T-helper 2 cell treated with Interferon-gamma antibody and Interleukin-4, amounts not matched to agents 100 ng/mL and 5 ng/mL, for 36 hours (primary cell): ENCODE data around the gene AKAP9. TPM values are rescaled to one million over a fixed set of nuclear protein-coding genes. Genes with fewer than 3 reads are reported as not detected.
"Not testable (repeated sequence)": the region's sequence is repeated elsewhere in the genome, so short reads cannot be mapped to it uniquely, and the experiment has no call there.

Experiments
- intact Hi-C: fragments of 100-400 bp; cut with micrococcal nuclease; formaldehyde crosslinking; loops from one replicate; pipeline ENCODE4 v1.15.1; 2023
- total RNA-seq: library from RNA; stranded (reverse); gene quantifications from 2 replicates; pipeline ENCODE4 v1.2.3, GENCODE V29; 2022

Gene AKAP9
- total RNA-seq, 1 donor from 2014 or later = 46.8 TPM

DNA sequence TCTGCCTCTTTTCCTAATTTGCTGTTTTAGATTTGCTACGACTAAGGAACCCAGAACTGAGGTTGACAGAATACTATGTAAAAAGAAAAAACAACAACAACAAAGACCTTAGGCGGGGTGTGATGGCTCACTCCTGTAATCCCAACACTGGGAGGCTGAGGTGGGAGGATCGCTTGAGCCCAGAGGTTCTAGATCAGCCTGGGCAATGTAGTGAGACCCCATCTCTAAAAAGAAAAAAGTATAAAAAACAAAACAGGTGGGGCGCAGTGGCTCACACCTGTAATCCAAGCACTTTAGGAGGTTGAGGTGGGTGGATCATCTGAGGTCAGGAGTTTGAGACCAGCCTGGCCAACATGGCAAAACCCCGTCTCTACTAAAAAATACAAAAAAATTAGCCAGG is 4.3 kb downstream of the AKAP9 start:
- intact Hi-C loops = loop anchor here (5.0 kb wide), 1 partner anchor 1287 kb away; the partner anchor contains the start of gene VPS50

DNA sequence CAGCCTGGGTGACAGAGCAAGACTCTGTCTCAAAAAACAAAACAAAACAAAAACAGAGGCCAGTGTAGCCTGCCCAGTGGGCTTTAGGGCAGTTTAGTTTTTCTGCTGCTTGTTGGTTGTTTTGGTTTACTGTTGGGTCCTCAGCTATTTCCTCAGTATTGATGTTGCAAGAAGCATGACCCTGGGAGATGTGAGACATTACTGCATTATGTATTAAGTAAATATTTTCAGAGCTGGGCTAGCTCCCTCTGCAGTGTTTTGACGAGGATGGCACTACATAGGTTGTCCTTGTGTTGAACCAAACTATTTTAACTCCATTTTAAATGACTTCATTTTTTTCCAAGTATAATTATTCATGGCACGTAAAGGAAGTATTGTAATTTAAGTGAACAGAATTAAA is 4.8 kb downstream of the AKAP9 start:
- intact Hi-C loops = no loop called here

DNA sequence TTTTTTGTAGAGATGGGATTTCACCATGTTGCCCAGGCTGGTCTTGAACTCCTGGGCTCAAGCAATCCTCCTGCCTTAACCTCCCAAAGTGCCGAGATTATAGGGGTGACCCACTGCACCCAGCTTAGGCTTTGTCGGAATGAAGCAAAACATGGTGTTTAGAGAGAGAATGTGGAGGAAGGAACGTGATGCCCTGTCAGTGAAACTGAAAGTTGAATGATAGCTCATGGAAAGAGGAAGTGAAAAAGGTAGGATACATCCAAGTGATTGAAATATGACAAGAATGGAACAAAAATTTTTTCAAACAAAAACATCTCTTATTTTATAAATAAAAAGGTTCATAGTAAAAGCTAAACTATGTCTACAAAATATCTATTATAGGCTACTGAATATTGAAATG is 5.9 kb downstream of the AKAP9 start:
- intact Hi-C loops = no loop called here

DNA sequence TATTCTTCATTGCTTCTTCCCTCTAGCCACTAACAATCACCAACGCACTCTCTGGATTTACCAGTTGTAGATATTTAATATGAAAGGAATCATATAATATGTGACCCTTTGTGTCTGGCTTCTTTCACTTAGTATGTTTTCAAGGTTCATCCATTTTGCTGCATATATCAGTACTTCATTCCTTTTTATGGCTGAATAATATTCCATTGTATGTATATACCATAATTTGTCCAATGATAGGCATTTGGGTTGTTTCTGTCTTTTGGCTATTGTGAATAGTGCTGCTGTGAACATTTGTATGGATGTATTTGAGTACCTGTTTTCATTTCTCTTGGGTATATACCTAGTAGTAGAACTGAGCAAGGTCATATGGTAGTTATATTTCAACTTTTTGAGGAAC is 7.3 kb downstream of the AKAP9 start:
- intact Hi-C loops = no loop called here

DNA sequence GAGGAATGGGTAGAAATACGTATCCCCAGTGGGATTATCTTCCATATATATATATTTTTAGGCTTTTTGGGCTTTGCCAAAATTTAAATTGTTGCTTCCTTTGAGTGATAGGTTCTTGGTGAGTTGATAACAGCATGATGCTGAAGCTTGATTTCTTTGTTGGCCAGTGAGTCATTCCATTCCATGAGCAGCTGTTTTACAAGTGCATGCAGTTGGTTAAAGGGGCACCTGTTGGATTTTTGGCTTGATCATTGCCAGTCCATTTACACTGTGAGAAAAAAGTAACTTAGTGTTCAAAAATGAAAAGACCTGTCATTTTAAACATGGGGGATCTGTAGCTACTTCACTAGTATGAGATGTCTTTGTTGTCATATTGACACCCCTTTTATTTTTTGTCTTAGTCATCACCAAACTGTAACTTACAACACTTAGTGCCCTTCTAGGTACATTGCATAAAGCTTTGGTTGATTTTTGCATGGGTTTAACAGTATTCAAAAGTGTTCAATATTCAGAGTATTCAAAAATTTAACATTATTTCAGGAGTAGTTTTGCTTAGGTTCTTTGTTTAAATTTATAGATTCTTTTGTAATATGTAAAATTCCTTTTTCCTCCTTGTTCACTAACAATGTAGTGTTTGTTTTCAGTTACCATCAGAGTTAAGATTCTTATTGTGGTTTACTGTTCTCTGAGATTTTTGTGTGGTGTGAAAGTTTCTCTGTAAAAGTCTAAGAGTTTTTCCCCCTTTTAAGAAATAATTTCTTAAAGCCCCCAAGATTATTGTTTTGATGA is 8.8 kb downstream of the AKAP9 start:
- intact Hi-C loops = no loop called here

DNA sequence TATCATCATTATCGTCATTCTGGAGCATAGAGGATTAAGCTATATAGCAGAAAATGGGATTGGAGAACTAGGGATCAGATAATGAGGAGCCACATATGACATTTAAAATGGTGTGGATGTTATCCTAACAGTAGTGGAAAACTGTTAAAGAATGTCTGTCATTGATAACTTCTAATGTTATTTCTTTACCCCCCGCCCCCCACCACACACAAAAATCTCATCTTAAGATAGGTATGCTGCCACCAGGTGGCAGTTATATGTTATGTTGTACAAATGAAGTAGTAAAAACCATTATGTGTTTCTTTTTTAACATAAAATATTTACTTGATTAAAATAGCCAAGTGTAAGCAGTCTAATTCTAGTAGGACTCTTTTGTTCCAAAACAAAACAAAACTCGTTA is 13.0 kb downstream of the AKAP9 start:
- intact Hi-C loops = no loop called here

DNA sequence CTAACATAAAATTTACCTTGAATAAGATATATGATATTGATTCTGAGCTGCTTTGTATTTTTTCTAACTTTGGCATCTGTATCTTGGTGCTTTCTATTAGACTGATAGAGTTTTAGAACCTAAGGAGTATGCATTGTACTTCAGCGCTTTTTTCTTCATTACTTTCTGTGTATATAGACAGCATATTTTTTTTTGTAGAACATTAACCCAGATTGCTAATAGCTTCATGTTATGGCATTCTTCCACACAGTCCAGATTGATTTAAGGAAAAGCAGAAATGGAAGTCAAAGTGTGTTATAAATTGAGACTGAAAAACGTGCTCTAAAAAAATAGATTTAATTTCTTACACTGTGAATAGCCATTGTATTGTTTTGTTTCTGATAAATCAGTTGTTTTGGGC is 15.8 kb downstream of the AKAP9 start:
- intact Hi-C loops = not testable (repeated sequence)

DNA sequence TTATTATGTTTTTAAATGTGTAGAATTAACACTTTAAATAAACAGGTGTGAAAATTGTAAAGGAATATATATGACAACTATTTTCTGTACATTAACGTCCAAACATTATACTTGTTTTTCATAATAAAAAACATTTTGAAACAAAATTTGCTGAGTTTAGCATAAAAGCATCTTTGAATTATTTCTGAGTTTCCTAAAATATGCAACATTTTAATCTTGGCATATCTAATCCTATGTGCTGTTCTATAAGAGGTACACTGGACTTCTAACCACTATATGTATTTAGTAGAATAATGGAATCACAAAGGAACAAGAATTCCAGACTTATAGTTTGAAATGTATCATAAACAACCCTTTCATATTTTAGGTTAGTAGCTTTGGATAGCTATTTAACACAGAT is 16.6 kb downstream of the AKAP9 start:
- intact Hi-C loops = no loop called here

DNA sequence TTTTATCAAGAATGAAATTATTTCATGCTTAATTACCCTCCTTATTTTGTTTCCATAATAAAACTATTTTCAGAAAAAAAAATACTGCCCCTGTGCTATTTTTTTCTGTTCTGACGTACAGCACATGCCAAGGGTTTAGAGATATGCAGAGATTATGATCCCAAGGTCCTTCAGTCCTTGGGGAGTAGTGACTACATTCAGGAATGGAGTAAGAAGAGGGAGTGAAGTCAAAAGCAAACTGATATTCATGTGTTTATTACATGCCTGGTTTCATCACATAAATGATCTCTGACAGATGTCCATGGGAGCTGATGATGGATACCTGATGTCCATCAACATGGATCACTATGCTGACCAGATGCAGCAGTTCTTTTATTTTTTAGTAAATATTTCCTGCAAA is 17.2 kb downstream of the AKAP9 start:
- intact Hi-C loops = no loop called here

DNA sequence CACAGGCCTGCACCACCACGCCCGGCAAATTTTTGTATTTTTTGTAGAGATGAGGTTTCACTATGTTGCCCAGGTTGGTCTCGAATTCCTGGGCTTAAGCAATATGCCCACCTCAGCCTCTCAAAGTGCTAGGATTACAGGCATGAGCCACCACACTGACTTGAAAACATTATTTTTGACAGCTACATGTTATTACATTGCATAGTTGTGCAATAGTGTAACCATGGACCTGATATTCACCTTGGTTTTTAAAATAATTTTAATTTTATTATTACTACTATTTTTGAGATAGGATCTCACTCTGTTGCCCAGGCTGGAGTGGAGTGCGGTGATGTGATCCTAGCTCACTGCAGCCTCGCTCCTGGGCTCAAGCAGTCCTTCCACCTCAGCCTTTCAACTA is 18.4 kb downstream of the AKAP9 start:
- intact Hi-C loops = no loop called here

DNA sequence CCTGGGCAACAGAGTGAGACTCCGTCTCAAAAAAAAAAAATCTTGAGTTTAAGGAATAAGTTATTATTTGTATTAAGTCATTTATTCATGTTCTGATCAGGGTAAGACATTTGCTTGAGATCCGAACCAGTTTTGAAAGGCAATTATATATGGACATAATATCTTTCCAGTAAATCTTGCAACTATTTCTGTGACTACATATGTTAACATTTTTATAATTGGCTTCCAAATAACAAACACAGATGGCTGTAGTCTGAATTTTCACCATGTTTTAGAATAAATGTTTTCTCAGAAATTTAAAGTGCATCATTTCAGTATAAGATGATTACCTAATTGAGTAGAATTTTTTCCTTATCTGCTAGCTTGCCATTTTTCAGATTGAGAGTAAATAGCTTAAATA is 21.2 kb downstream of the AKAP9 start:
- intact Hi-C loops = no loop called here

DNA sequence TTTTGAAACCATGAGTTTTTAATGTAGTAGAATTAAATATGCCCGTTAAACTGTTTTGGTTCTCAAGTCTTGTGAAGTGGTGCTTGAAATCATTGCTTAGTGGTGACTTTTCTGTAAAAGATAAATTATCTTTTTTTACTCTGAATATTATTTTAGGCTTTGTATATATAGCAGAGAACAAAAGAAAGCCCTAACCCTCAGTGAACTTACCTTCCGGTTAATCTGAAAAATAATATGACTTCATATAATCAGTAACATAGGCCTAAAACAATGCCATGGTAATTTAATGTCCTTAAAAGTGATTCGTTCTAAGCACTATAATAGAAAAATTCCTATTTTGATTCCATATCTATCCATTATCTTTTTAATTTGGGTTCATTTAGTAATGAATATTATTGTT is 21.8 kb downstream of the AKAP9 start:
- intact Hi-C loops = no loop called here

DNA sequence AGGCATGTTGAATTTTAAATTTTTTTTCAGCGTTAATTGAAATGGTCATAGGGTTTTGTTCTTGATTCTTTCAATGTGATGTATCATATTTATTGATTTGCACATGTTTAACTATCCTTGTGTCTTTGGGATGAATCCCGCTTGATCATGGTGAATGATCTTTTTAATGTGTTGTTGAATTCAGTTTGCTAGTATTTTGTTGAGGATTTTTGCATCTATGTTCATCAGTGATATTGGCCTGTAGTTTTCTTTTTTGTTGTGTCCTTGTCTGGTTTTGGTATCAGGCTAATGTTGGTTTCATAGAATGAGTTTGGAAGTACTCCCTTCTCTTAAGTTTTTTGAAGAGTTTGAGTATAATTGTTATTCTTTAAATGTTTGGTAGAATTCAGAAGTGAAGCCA is 26.9 kb downstream of the AKAP9 start:
- intact Hi-C loops = not testable (repeated sequence)

DNA sequence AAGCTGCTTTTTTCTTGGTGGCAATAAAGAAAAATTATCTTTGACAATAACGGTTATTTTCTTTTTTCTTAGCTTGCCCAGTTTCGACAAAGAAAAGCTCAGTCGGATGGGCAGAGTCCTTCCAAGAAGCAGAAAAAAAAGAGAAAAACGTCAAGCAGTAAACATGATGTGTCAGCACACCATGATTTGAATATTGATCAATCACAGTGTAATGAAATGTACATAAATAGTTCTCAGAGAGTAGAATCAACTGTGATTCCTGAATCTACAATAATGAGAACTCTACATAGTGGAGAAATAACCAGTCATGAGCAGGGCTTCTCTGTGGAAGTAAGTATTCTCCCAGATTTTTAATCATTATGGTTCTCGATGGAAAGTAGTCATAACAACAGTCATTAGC is 33.0 kb downstream of the AKAP9 start:
- intact Hi-C loops = no loop called here

DNA sequence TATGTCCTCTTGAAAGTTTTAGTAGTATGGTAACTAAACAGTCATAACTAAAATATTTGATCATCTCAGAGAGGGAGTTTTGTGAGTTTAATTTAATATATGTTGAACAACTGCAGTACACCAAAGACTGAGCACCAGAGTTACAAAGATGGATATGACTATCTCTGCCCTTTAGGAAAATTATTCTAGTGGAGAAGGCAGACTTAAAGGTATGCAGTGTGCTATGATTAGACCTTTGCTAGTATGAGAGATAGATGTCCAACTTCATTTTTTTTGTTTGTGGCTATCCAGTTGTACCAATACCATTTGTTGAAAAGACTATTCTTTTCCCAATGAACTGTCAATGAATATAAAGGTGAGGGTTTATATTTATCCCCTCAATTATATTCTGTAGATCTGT is 33.4 kb downstream of the AKAP9 start:
- intact Hi-C loops = no loop called here

DNA sequence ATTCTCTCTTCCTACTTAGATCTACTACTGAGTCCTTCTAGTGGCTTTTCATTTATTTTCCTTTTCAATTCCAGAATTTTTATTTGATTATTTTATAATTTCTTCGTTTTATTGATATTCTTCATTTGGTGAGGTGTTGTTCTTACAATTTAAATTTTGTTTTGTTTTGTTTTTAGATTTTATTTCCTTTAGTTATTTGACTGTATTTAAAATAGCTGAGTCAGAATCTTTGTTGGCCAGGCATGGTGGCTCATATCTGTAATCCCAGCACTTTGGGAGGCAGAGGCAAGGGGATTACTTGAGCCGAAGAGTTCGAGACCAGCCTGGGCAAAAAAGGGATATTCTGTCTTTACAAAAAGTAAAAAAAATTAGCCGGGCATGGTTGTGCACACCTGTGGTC is 36.1 kb downstream of the AKAP9 start:
- intact Hi-C loops = no loop called here

DNA sequence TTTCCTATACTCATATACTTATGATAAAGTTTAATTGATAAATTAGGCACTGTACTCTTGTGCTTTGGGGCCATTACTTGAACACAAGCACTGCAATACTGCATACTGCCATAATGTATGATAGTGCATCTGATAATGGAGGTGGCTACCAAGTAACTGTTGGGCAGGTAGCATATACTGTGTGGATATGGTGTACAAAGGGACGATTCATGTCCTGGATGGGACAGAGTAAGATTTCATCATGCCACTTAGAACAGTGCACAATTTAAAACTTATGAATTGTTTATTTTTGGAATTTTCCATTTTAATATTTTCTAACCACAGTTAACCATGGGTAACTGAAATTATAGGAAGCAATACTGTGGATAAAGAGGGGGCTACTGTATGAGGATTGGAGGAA is 38.9 kb downstream of the AKAP9 start:
- intact Hi-C loops = no loop called here

DNA sequence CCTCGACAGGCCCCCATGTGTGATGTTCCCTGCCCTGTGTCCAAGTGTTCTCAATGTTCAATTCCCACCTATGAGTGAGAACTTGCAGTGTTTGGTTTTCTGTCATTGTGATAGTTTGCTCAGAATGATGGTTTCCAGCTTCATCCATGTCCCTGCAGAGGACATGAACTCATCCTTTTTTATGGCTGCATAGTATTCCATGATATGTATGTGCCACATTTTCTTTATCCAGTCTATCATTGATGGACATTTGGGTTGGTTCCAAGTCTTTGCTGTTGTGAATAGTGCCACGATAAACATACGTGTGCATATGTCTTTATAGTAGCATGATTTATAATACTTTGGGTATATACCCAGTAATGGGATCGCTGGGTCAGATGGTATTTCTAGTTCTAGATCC is 41.7 kb downstream of the AKAP9 start:
- intact Hi-C loops = not testable (repeated sequence)

DNA sequence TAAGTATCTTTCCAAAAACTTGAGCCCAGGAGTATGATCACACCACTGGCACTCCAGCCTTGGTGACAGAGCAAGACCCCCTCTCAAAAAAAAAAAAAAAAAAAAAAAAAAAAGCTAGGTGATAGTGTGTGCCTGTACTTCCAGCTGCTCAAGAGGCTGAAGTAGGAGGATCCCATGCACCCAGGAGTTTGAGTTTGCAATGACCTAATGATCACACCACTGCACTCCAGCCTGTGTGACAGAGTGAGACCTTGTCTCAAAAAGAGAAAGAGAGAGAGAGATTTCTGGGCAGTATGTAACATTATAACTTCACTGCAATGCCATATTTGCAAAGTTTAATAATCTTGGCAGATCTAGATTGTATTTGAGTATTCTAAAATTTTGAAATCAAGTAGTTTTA is 47.6 kb downstream of the AKAP9 start:
- intact Hi-C loops = no loop called here

DNA sequence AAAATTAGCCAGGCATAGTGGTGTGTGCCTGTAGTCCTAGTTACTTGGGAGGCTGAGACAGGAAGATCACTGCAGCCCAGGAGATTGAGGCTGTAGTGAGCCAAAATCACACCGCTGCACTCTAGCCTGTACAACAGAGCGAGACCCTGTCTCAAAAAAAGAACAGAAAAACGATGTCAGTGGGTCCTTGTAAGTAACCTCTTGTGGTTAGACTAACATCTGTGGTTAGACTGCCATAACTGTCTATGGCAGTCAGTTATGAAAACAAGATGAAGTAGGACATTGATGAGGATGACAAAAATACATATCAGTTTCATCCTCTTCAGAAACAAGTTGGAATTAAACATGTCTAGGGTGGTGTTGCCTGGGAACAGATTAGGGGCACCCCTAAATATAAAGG is 53.3 kb downstream of the AKAP9 start:
- intact Hi-C loops = no loop called here

DNA sequence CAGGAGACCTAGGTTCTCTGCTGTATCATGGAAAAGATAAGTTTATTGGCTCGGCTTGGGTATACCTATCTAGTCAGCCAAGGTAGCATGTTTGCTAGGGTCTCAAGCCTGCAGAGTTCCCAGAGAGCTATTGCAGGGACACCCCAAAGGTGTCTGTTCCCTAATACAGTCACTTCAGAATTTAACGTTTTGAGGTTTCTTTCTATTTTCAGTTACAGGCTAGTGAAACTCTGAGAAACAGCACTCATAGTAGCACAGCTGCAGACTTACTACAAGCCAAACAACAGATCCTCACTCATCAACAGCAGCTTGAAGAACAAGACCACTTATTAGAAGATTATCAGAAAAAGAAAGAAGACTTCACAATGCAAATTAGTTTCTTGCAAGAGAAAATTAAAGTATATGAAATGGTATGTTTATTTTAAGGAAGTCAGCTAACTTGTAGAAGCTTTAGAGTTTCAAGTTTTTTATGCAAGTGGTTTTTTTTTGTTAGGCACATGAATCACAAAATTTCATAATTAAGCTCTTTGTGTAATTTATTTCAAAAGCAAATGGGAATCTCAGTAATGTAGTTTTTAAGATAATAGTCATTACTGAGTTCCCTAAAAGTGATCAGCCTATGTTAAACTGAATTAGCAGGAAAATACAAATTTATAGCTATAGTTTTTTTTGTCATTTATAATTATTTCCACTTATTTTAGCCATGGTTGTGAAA is 54.9 kb downstream of the AKAP9 start:
- intact Hi-C loops = no loop called here

DNA sequence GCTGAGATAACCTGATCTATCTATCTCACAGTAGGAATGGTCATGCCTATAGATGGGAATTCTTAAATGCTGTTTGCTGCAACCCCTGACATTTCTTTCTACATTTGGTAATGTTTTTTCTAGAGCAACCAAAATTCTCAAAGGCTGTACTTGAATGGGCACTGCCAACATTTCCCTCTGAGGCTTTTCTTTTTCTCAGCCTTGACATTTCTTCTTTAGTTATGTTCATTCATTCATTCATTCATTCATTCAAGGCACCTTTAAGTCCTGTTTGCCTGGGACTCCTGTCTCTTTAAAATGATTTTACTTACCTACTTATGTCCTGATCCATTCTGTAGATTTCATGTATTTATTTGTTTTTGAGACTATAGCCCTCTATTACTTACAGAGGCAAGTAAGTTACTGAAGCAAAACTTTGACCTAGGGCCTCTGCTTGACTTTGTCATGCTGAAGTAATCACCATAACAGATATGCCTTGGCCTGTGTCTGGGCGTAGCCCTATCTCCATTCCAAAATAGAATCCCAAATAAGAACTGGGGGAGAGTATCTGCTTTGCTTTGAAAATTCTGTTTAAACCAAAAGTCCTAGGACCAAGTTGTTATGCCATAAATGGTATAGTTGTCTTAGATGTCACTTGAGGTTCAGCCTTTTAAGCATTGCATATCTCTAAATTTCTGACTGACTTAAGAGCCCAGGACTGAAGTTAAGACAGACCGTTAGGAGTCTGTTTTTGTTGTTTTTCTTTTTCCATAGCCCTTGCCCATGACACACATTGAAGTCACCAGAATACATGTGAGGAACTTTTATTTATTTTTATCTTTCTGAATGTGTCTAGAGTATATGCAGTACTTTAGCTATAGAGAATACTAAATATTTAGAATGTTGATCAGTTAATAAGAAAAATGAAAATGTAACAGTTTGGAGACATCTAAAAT is 59.2 kb downstream of the AKAP9 start:
- intact Hi-C loops = no loop called here
